PC-3 (cell line): ENCODE results near the gene TPRA1. TPM values are rescaled to one million over a fixed set of nuclear protein-coding genes. Genes with fewer than 3 reads are reported as not detected.

Experiments
- ATAC-seq: fragments of 200-7000 bp; cut with Tn5 transposase; 2 replicates; pipeline ENCODE4 v1.9.1; 2020; ENCODE audit warnings: mild to moderate bottlenecking, moderate library complexity
- BruUV-seq: library from RNA; stranded (reverse); fragments of 400-500 nt; replicated peaks from 2 replicates; lab custom pipeline; 2021; lab: Mats Ljungman, UMichigan
- CTCF ChIA-PET: fragments of 300-600 bp; sonication (Branson Sonifier 250); formaldehyde crosslinking; loops from one replicate; lab custom pipeline; 2022; ENCODE audit warnings: antibody characterized with exemption; lab: Charles Lee
- POLR2A ChIA-PET: fragments of 300-600 bp; sonication (Branson Sonifier 250); formaldehyde crosslinking; loops from one replicate; lab custom pipeline; 2022; ENCODE audit warnings: antibody characterized with exemption; ENCODE audit not compliant: unreplicated experiment; lab: Charles Lee
- DNase-seq: peaks from one replicate; pipeline ENCODE4 v3.0.0-alpha.2; 2015
- H2AFZ ChIP-seq: fragments of 300-600 bp; sonication (generic); 2 replicates; pipeline ENCODE4 v1.6.0; 2016; ENCODE audit warnings: antibody characterized with exemption, low read length
- H3F3A ChIP-seq: fragments of 300-600 bp; sonication (generic); one replicate; pipeline ENCODE4 v1.6.0; 2017; ENCODE audit warnings: antibody characterized with exemption, low read length, control low read depth, mild to moderate bottlenecking; ENCODE audit not compliant: unreplicated experiment
- H3K27ac ChIP-seq: fragments of 300-600 bp; sonication (generic); 2 replicates; pipeline ENCODE4 v1.5.1; 2016; ENCODE audit warnings: mild to moderate bottlenecking, low read length
- H3K27me3 ChIP-seq: fragments of 300-600 bp; sonication (generic); 2 replicates; pipeline ENCODE4 v1.6.1; 2016; ENCODE audit warnings: low read length, mixed read lengths
- H3K36me3 ChIP-seq: fragments of 300-600 bp; sonication (generic); 2 replicates; pipeline ENCODE4 v1.6.1; 2016; ENCODE audit warnings: low read depth, mixed run types, low read length, mixed read lengths
- H3K4me1 ChIP-seq: fragments of 300-600 bp; sonication (generic); 2 replicates; pipeline ENCODE4 v1.5.1; 2016; ENCODE audit warnings: low read length; ENCODE audit not compliant: insufficient read depth
- H3K4me2 ChIP-seq: fragments of 300-600 bp; sonication (generic); 2 replicates; pipeline ENCODE4 v1.6.0; 2016; ENCODE audit warnings: low read length
- H3K4me3 ChIP-seq: fragments of 300-600 bp; sonication (generic); 2 replicates; pipeline ENCODE4 v1.5.1; 2016; ENCODE audit warnings: mild to moderate bottlenecking, low read length, mixed read lengths
- H3K79me2 ChIP-seq: fragments of 300-600 bp; sonication (generic); 2 replicates; pipeline ENCODE4 v1.6.1; 2017; ENCODE audit warnings: low read length, mixed read lengths
- H3K9ac ChIP-seq: fragments of 300-600 bp; sonication (generic); 2 replicates; pipeline ENCODE4 v1.6.0; 2016; ENCODE audit warnings: mild to moderate bottlenecking, low read length
- H3K9me2 ChIP-seq: fragments of 300-600 bp; sonication (generic); replicated peaks from 2 replicates; pipeline ENCODE4 v1.6.1; 2016; ENCODE audit warnings: mixed run types, low read length, mixed read lengths
- H3K9me3 ChIP-seq: fragments of 300-600 bp; sonication (generic); 2 replicates; pipeline ENCODE4 v1.6.1; 2016; ENCODE audit warnings: low read length, mixed read lengths
- H4K20me1 ChIP-seq: fragments of 300-600 bp; sonication (generic); 2 replicates; pipeline ENCODE4 v1.6.1; 2016; ENCODE audit warnings: low read length, mixed read lengths
- EZH2 ChIP-seq: fragments of 300-600 bp; sonication (generic); IDR thresholded peaks from one replicate; pipeline ENCODE4 v1.6.1; 2017; ENCODE audit warnings: antibody characterized with exemption, mild to moderate bottlenecking, low read length; ENCODE audit not compliant: unreplicated experiment
- EZH2phosphoT487 ChIP-seq: fragments of 300-600 bp; sonication (generic); IDR thresholded peaks from 2 replicates; pipeline ENCODE4 v1.6.1; 2018; ENCODE audit warnings: mild to moderate bottlenecking, antibody characterized with exemption, low read length, borderline replicate concordance
- intact Hi-C: fragments of 100-400 bp; cut with micrococcal nuclease; formaldehyde crosslinking; loops from 2 replicates; pipeline ENCODE4 v1.9.0; 2023
- total RNA-seq: library from RNA; depleted of rRNA; stranded (reverse); fragments of >200 nt; gene quantifications from 2 replicates; pipeline ENCODE4 v1.2.3, GENCODE V29; 2014
- TF ChIP-seq, protein P1 (sequence below): fragments of 300-600 bp; sonication (generic); conservative IDR thresholded peaks from 2 replicates; pipeline ENCODE4 v1.5.1; 2017; ENCODE audit warnings: antibody characterized with exemption, low read depth, mild to moderate bottlenecking, low read length

Gene TPRA1
- total RNA-seq, 1 experiment from 2014 or later = 25.7 TPM

GRCh38 chr3:127555108-127555507, 35.4 kb downstream of the TPRA1 start:
- H3K9me2 ChIP-seq = no peaks in the 10 kb centered on the region
- no peaks in the 10 kb centered on the region for H3K4me1 ChIP-seq
- no peak overlapping the region for H3K4me2 ChIP-seq
- H3F3A ChIP-seq = no peaks in the 10 kb centered on the region
- no peaks in the 10 kb centered on the region for H3K27me3 ChIP-seq
- H2AFZ ChIP-seq = no peak overlapping the region
- no peak overlapping the region for H3K9ac ChIP-seq
- H4K20me1 ChIP-seq = no peaks in the 10 kb centered on the region
- intact Hi-C loops = no loop called here
- no peaks in the 10 kb centered on the region for H3K36me3 ChIP-seq
- TF ChIP-seq, protein P1, sequence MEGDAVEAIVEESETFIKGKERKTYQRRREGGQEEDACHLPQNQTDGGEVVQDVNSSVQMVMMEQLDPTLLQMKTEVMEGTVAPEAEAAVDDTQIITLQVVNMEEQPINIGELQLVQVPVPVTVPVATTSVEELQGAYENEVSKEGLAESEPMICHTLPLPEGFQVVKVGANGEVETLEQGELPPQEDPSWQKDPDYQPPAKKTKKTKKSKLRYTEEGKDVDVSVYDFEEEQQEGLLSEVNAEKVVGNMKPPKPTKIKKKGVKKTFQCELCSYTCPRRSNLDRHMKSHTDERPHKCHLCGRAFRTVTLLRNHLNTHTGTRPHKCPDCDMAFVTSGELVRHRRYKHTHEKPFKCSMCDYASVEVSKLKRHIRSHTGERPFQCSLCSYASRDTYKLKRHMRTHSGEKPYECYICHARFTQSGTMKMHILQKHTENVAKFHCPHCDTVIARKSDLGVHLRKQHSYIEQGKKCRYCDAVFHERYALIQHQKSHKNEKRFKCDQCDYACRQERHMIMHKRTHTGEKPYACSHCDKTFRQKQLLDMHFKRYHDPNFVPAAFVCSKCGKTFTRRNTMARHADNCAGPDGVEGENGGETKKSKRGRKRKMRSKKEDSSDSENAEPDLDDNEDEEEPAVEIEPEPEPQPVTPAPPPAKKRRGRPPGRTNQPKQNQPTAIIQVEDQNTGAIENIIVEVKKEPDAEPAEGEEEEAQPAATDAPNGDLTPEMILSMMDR = no peak
- TF ChIP-seq EZH2 (no peak), EZH2phosphoT487 (no peak)
- CTCF ChIA-PET = no interaction called here
- no TSS peak for BruUV-seq
- no peak for DNase-seq
- no peaks in the 10 kb centered on the region for H3K9me3 ChIP-seq
- POLR2A ChIA-PET = no interaction called here
- no peaks in the 10 kb centered on the region for H3K79me2 ChIP-seq
- no peak for ATAC-seq
- no peak overlapping the region for H3K27ac ChIP-seq
- H3K4me3 ChIP-seq = no peak overlapping the region

- TF ChIP-seq EZH2 = no peak
- TF ChIP-seq, protein P1 = no peak
- TF ChIP-seq EZH2phosphoT487 = no peak
- Histone ChIP-seq H2AFZ (no peak overlapping the region), H3F3A (no peaks in the 10 kb centered on the region), H3K9me3 (no peaks in the 10 kb centered on the region), H3K9ac (no peak overlapping the region), H3K36me3 (no peaks in the 10 kb centered on the region), H3K27me3 (no peaks in the 10 kb centered on the region), H3K79me2 (no peaks in the 10 kb centered on the region), H3K4me1 (no peaks in the 10 kb centered on the region), H3K4me3 (no peak overlapping the region), H3K27ac (no peak overlapping the region), H3K9me2 (no peaks in the 10 kb centered on the region), H3K4me2 (no peak overlapping the region), H4K20me1 (no peaks in the 10 kb centered on the region)
- no peak for DNase-seq
- no peak for ATAC-seq
- BruUV-seq = no TSS peak
- intact Hi-C loops = no loop called here
- ChIA-PET POLR2A (no interaction called here), CTCF (no interaction called here)
These were observed 38.5 kb downstream of the TPRA1 start for GRCh38 chr3:127552038-127552437.

DNA sequence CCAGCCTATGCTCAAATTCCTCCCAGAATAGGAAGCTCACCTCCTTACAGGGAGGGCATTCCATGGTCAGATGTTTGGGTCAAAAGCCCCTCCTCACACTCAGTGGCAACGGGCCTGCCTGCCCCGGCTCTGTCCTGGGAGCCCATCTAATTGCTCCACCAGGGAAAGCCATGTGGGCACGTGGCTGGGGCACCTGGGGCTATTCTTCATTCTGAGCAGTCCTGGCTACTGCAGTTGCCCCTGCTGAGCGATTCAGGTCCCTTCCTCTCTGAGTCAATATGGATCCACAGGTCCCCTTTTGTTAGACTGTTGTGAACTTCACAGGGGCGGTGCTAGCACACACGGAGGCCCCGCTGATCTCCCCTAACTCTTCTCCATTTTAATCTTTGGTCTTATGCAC, 39.4 kb downstream of the TPRA1 start:
- no peaks in the 10 kb centered on the region for H3K9me2 ChIP-seq
- DNase-seq (no peak), ATAC-seq (no peak)
- H3F3A ChIP-seq = no peaks in the 10 kb centered on the region
- H3K36me3 ChIP-seq = no peaks in the 10 kb centered on the region
- ChIA-PET POLR2A (no interaction called here), CTCF (no interaction called here)
- no peak overlapping the region for H2AFZ ChIP-seq
- no peaks in the 10 kb centered on the region for H3K4me1 ChIP-seq
- no peak overlapping the region for H3K9ac ChIP-seq
- TF ChIP-seq, protein P1 = no peak
- TF ChIP-seq EZH2phosphoT487 (no peak), EZH2 (no peak)
- H4K20me1 ChIP-seq = no peaks in the 10 kb centered on the region
- H3K27ac ChIP-seq = no peak overlapping the region
- H3K4me2 ChIP-seq = no peak overlapping the region
- no peaks in the 10 kb centered on the region for H3K79me2 ChIP-seq
- H3K27me3 ChIP-seq = no peaks in the 10 kb centered on the region
- H3K4me3 ChIP-seq = no peak overlapping the region
- no peaks in the 10 kb centered on the region for H3K9me3 ChIP-seq
- intact Hi-C loops = no loop called here
- no TSS peak for BruUV-seq
